ENCODE measurements around the gene RBX1. TPM values are rescaled to one million over a fixed set of nuclear protein-coding genes. Genes with fewer than 3 reads are reported as not detected.
A peak's percentile ranks its signal among the peaks of the same experiment; 100 is the strongest.

The RBX1 gene
- total RNA-seq (2014; rRNA removed; shearing (Covaris generic)) (77.3 and 83.6 TPM in 2 replicates), total RNA-seq (2022) (78.9 and 86.9 TPM in 2 replicates), Bru-seq, nascent RNA (percentile 88 among the genes with signal in this experiment), BruChase-seq, experiment 1, labeled RNA remaining after a 6-hour chase (percentile 92 among the genes with signal in this experiment), BruChase-seq, experiment 2, labeled RNA remaining after a 2-hour chase (percentile 87 among the genes with signal in this experiment)
- long read RNA-seq, transcript RBX1-202 (2 exons, 1,871 nt) = minor isoform, 27 of 364 reads
- long read RNA-seq, transcript RBX1-201 (5 exons, 1,188 nt) = major isoform, 296 of 364 reads
- long read RNA-seq, partial matches to known transcripts = 5 of 364 reads
- long read RNA-seq, other reads (novel, unspliced or antisense) = 36 of 364 reads

- peaks cover 18% of the 10 kb centered on the region for H3K4me1 ChIP-seq (ENCODE audit: insufficient read depth, low read length, poor library complexity, severe bottlenecking)
- POLR2A ChIA-PET = interaction anchor here (0.6 to 2.2 kb wide), 9 partner anchors 9 to 350 kb away, joined by 3 to 6 read pairs (median 3); partner anchors contain the start of gene ZC3H7B
- peaks cover 32% of the 10 kb centered on the region for H3K36me3 ChIP-seq (ENCODE audit: insufficient read depth, low read length)
- peak; percentile 99 for DNase-seq (ENCODE audit: low spot score)
- H4K20me1 ChIP-seq (ENCODE audit: insufficient read depth, low read length) = no peaks in the 10 kb centered on the region
- no peaks in the 10 kb centered on the region for H3K9me2 ChIP-seq (ENCODE audit: insufficient read depth, low read length)
- peak within 1 kb of the TSS; percentile 95 for H3K4me3 ChIP-seq (ENCODE audit: low read depth, low read length, poor library complexity, severe bottlenecking)
- H3K4me2 ChIP-seq (ENCODE audit: low read length) = peak within 1 kb of the TSS; percentile 86
- CTCF ChIA-PET (ENCODE audit: unreplicated experiment) = interaction anchor here (0.6 kb wide), 1 partner anchor 286 kb away, joined by 3 read pairs; no protein-coding TSS in a partner anchor
- TF ChIP-seq CTCF (conservative IDR thresholded peaks at IDR 0.05; ENCODE audit: low read length) (no peak), EZH2phosphoT487 (IDR thresholded peaks at IDR 0.05; ENCODE audit: borderline replicate concordance, low read depth, low read length) (no peak)
- no peaks in the 10 kb centered on the region for H3K9me3 ChIP-seq (ENCODE audit: low read length)
- BruUV-seq (replicated peaks) = no TSS peak
- peak within 1 kb of the TSS; percentile 69 for H2AFZ ChIP-seq (ENCODE audit: low read length)
- peak within 1 kb of the TSS; percentile 59 for H3K27ac ChIP-seq (ENCODE audit: low read depth, low read length, poor library complexity, severe bottlenecking)
- intact Hi-C loops (cut with micrococcal nuclease; ENCODE audit: unreplicated experiment) = loop anchor here (1.0 to 5.0 kb wide), 3 partner anchors 71 to 140 kb away; no protein-coding TSS in a partner anchor
- peaks cover 45% of the 10 kb centered on the region for H3K79me2 ChIP-seq (ENCODE audit: insufficient read depth, low read depth, low read length)
These were observed at the start of gene RBX1 for GRCh38 chr22:40950962-40951794. Gene RBX1, plus strand, starts transcription at chr22:40951378. Its CDS starts 21 bp downstream, at chr22:40951399.

DNA sequence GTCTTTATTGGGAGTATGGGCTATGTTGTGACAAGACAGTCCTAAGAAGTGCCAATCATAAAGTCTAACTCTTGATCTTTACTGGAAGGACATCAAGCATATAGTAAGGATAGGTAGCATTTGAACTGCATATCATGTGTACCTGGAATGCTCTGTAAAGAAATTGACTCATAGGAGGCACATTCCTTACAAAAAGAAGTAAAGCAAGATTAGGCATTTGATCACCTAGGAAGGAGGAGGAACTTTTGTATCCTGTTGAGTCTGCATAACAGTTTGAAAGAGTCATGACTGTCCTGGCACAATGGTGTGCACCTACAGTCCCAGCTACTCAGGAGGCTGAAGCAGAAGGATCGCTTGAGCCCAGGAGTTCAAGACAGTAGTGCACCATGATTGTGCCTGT is 47.1 kb upstream of the RBX1 start:
- Histone ChIP-seq H3K4me3 (ENCODE audit: low read depth, low read length, poor library complexity, severe bottlenecking) (no peak overlapping the region), H3K4me2 (ENCODE audit: low read length) (no peak overlapping the region), H3K4me1 (ENCODE audit: insufficient read depth, low read length, poor library complexity, severe bottlenecking) (no peaks in the 10 kb centered on the region), H4K20me1 (ENCODE audit: insufficient read depth, low read length) (no peaks in the 10 kb centered on the region), H3K36me3 (ENCODE audit: insufficient read depth, low read length) (peaks cover 13% of the 10 kb centered on the region), H3K79me2 (ENCODE audit: insufficient read depth, low read depth, low read length) (no peaks in the 10 kb centered on the region), H3K27ac (ENCODE audit: low read depth, low read length, poor library complexity, severe bottlenecking) (no peak overlapping the region), H3K9me3 (ENCODE audit: low read length) (no peaks in the 10 kb centered on the region), H3K9me2 (ENCODE audit: insufficient read depth, low read length) (no peaks in the 10 kb centered on the region), H2AFZ (ENCODE audit: low read length) (no peak overlapping the region)
- no peak for DNase-seq (ENCODE audit: low spot score)
- intact Hi-C loops (cut with micrococcal nuclease; ENCODE audit: unreplicated experiment) = no loop called here
- POLR2A ChIA-PET = interaction anchor here (0.7 kb wide), 2 partner anchors 171 to 259 kb away, joined by 3 read pairs; no protein-coding TSS in a partner anchor
- TF ChIP-seq CTCF (conservative IDR thresholded peaks at IDR 0.05; ENCODE audit: low read length) = no peak
- no peak for TF ChIP-seq EZH2phosphoT487 (IDR thresholded peaks at IDR 0.05; ENCODE audit: borderline replicate concordance, low read depth, low read length)
- CTCF ChIA-PET (ENCODE audit: unreplicated experiment) = no interaction called here
- BruUV-seq (replicated peaks) = no TSS peak
